GM12872 (cell line): ENCODE measurements around the gene STT3B.

ENCODE experiments used
- CTCF ChIP-seq: IDR thresholded peaks from 3 replicates; pipeline ENCODE4 v1.5.1; 2011; ENCODE audit warnings: low read depth, mild to moderate bottlenecking, low read length, moderate library complexity; ENCODE audit not compliant: insufficient read depth

Gene STT3B

GRCh38 chr3:31552103-31552502 is 19.4 kb downstream of the STT3B start:
- no peak for TF ChIP-seq CTCF

GRCh38 chr3:31553258-31553657 is 20.5 kb downstream of the STT3B start:
- TF ChIP-seq CTCF = no peak

- no peak for TF ChIP-seq CTCF
These were observed 22.5 kb downstream of the STT3B start for GRCh38 chr3:31555204-31555603.

- TF ChIP-seq CTCF = no peak
These were observed 27.3 kb downstream of the STT3B start for GRCh38 chr3:31559872-31560534.

GRCh38 chr3:31561891-31562290 is 29.2 kb downstream of the STT3B start:
- TF ChIP-seq CTCF = no peak; the same call in 2 of the 3 replicates

- no peak for TF ChIP-seq CTCF
These were observed 29.8 kb downstream of the STT3B start for GRCh38 chr3:31562525-31562924.

- TF ChIP-seq CTCF = no peak
These were observed 32.6 kb downstream of the STT3B start for GRCh38 chr3:31565288-31565687.
